GM23338 (cell line): Measurements from ENCODE around the gene FIGNL1. TPM values are rescaled to one million over a fixed set of nuclear protein-coding genes. Genes with fewer than 3 reads are reported as not detected.

Experiments
- ATAC-seq: fragments of 200-7000 bp; cut with Tn5 transposase; 3 replicates; pipeline ENCODE4 v1.9.1; 2020
- DNase-seq: peaks from one replicate; pipeline ENCODE4 v3.0.0-alpha.2; 2015; ENCODE audit warnings: low spot score
- H2AFZ ChIP-seq: fragments of 200-600 bp; sonication (generic); 2 replicates; pipeline ENCODE4 v1.8.0; 2016; ENCODE audit warnings: antibody characterized with exemption, mild to moderate bottlenecking, moderate library complexity
- H3F3A ChIP-seq: fragments of 200-600 bp; sonication (generic); replicated peaks from 2 replicates; pipeline ENCODE4 v1.8.0; 2017; ENCODE audit warnings: antibody characterized with exemption, mixed run types, low read depth
- H3K27ac ChIP-seq: fragments of 200-600 bp; sonication (generic); 2 replicates; pipeline ENCODE4 v1.6.1; 2016; ENCODE audit warnings: low read depth
- H3K27me3 ChIP-seq: fragments of 200-600 bp; sonication (generic); 2 replicates; pipeline ENCODE4 v1.8.0; 2016; ENCODE audit warnings: mild to moderate bottlenecking, mixed run types, moderate library complexity; ENCODE audit not compliant: insufficient read depth
- H3K36me3 ChIP-seq: fragments of 200-600 bp; sonication (generic); 2 replicates; pipeline ENCODE4 v1.8.0; 2016; ENCODE audit warnings: mild to moderate bottlenecking; ENCODE audit not compliant: insufficient read depth
- H3K4me1 ChIP-seq: fragments of 200-600 bp; sonication (generic); 2 replicates; pipeline ENCODE4 v1.8.0; 2016; ENCODE audit warnings: mild to moderate bottlenecking, moderate library complexity; ENCODE audit not compliant: insufficient read depth
- H3K4me2 ChIP-seq: fragments of 200-600 bp; sonication (generic); 2 replicates; pipeline ENCODE4 v1.7.1; 2017; ENCODE audit warnings: mixed run types
- H3K4me3 ChIP-seq: fragments of 200-600 bp; sonication (generic); 2 replicates; pipeline ENCODE4 v1.6.1; 2016; ENCODE audit warnings: mixed run types
- H3K79me2 ChIP-seq: fragments of 200-600 bp; sonication (generic); replicated peaks from 2 replicates; pipeline ENCODE4 v1.8.0; 2017; ENCODE audit warnings: mild to moderate bottlenecking; ENCODE audit not compliant: insufficient read depth
- H3K9me2 ChIP-seq: fragments of 200-600 bp; sonication (generic); 2 replicates; pipeline ENCODE4 v1.8.0; 2017; ENCODE audit not compliant: insufficient read depth
- H4K20me1 ChIP-seq: fragments of 200-600 bp; sonication (generic); replicated peaks from 2 replicates; pipeline ENCODE4 v1.8.0; 2017; ENCODE audit warnings: mild to moderate bottlenecking; ENCODE audit not compliant: insufficient read depth
- H3K27ac Mint-ChIP-seq: 2 replicates; pipeline ENCODE4 v1.8.0; 2020; ENCODE audit warnings: inconsistent platforms, mild to moderate bottlenecking, moderate library complexity, mixed read lengths
- H3K27me3 Mint-ChIP-seq: 3 replicates; pipeline ENCODE4 v1.8.0; 2022; ENCODE audit warnings: low read depth, mild to moderate bottlenecking, moderate library complexity, mixed read lengths, inconsistent platforms; ENCODE audit not compliant: insufficient read depth, poor library complexity
- H3K36me3 Mint-ChIP-seq: 3 replicates; pipeline ENCODE4 v1.8.0; 2021; ENCODE audit warnings: low read depth, mild to moderate bottlenecking, inconsistent platforms, moderate library complexity, mixed read lengths
- H3K4me1 Mint-ChIP-seq: 3 replicates; pipeline ENCODE4 v1.8.0; 2020; ENCODE audit warnings: mild to moderate bottlenecking, inconsistent platforms, mixed read lengths
- H3K4me3 Mint-ChIP-seq: 3 replicates; pipeline ENCODE4 v1.8.0; 2021; ENCODE audit warnings: moderate library complexity, mild to moderate bottlenecking, inconsistent platforms, mixed read lengths
- H3K9me3 Mint-ChIP-seq: 3 replicates; pipeline ENCODE4 v1.8.0; 2020; ENCODE audit warnings: moderate library complexity, mild to moderate bottlenecking, inconsistent platforms, mixed read lengths
- CREB1 ChIP-seq: fragments of 250-450 bp; sonication (Bioruptor Pico); IDR thresholded peaks from 2 replicates; pipeline ENCODE4 v1.5.0; 2020; ENCODE audit warnings: low read depth, mild to moderate bottlenecking, moderate library complexity
- ETS1 ChIP-seq: IDR thresholded peaks from 2 replicates; pipeline ENCODE4 v1.6.1; 2016; ENCODE audit warnings: antibody characterized with exemption
- EZH2 ChIP-seq: fragments of 200-600 bp; sonication (generic); IDR thresholded peaks from one replicate; pipeline ENCODE4 v1.8.0; 2017; ENCODE audit warnings: antibody characterized with exemption, mild to moderate bottlenecking, low read depth; ENCODE audit not compliant: unreplicated experiment
- EZH2phosphoT487 ChIP-seq: fragments of 200-600 bp; sonication (generic); IDR thresholded peaks from one replicate; pipeline ENCODE4 v1.8.1; 2018; ENCODE audit warnings: antibody characterized with exemption; ENCODE audit not compliant: unreplicated experiment
- JUNB ChIP-seq: IDR thresholded peaks from one replicate; pipeline ENCODE4 v1.6.1; 2016; ENCODE audit warnings: antibody characterized with exemption; ENCODE audit not compliant: unreplicated experiment
- POLR2AphosphoS5 ChIP-seq: IDR thresholded peaks from 2 replicates; pipeline ENCODE4 v1.6.1; 2016; ENCODE audit warnings: antibody characterized with exemption, low read depth
- STAT1 ChIP-seq: IDR thresholded peaks from one replicate; pipeline ENCODE4 v1.6.1; 2016; ENCODE audit warnings: antibody characterized with exemption; ENCODE audit not compliant: unreplicated experiment
- ZNF114 ChIP-seq: fragments of 250-450 bp; sonication (Bioruptor Pico); IDR thresholded peaks from 2 replicates; pipeline ENCODE4 v1.5.0; 2020; ENCODE audit warnings: mild to moderate bottlenecking, moderate library complexity
- ZNF462 ChIP-seq: fragments of 250-450 bp; sonication (Bioruptor Pico); IDR thresholded peaks from 2 replicates; pipeline ENCODE4 v1.5.0; 2020; ENCODE audit warnings: mild to moderate bottlenecking, moderate library complexity
- polyA plus RNA-seq: library from polyadenylated mRNA; unstranded; fragments of >200 nt; fragmentation: Nextera tagmentation; extraction: Ambion mirVana; gene quantifications from 2 replicates; pipeline ENCODE4 v1.2.1, GENCODE V29; 2016
- total RNA-seq: library from RNA; depleted of rRNA; stranded (reverse); fragments of >200 nt; shearing (Covaris generic); gene quantifications from 2 replicates; pipeline ENCODE4 v1.2.3, GENCODE V29; 2014
- TF ChIP-seq, protein P1 (sequence below): IDR thresholded peaks from one replicate; pipeline ENCODE4 v1.6.1; 2018; ENCODE audit warnings: antibody characterized with exemption; ENCODE audit not compliant: unreplicated experiment

The FIGNL1 gene
- total and polyA plus RNA-seq, 2 experiments from 2014 or later, result 6.6 to 24.9 TPM

DNA sequence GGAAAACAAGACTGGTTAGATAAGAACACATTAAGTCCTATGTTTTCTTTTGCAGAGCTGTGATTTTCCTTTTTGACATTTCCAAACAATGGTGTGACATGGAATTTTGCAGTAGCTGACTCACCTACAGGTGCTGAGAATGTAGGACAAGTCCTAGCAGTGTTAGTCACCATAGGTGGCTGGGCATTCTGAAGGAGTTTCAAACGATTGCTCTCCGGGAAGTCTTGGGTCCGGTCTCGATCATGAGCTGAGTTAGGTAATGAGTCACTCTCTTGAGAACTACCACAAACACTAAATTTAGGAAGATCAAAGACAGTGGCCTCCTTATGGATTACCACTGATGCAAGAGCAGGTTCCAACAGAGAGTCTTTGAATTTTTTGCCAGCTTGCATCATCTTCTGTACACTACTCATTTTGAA, 3.6 kb downstream of the FIGNL1 start:
- H3K4me2 ChIP-seq, result no peak overlapping the region
- H3K36me3 Mint-ChIP-seq, result peaks cover 12% of the 10 kb centered on the region
- no peak overlapping the region for H3K27ac ChIP-seq
- H3K4me3 Mint-ChIP-seq, result no peak overlapping the region
- H2AFZ ChIP-seq, result no peak overlapping the region
- H3K27me3 ChIP-seq, result peaks cover 11% of the 10 kb centered on the region
- peaks cover 8% of the 10 kb centered on the region for H3K27me3 Mint-ChIP-seq
- no peak overlapping the region for H3K27ac Mint-ChIP-seq
- no peak for DNase-seq
- H3K79me2 ChIP-seq, result no peaks in the 10 kb centered on the region; the same call in 1 of the 2 replicates
- H3F3A ChIP-seq, result peaks cover 5% of the 10 kb centered on the region; the same call in 1 of the 2 replicates
- TF ChIP-seq JUNB (no peak), EZH2 (no peak), ZNF462 (CRISPR knock-in tag) (no peak), ETS1 (no peak), CREB1 (CRISPR knock-in tag) (no peak), POLR2AphosphoS5 (no peak), EZH2phosphoT487 (no peak), STAT1 (no peak), ZNF114 (no peak)
- TF ChIP-seq, protein P1, sequence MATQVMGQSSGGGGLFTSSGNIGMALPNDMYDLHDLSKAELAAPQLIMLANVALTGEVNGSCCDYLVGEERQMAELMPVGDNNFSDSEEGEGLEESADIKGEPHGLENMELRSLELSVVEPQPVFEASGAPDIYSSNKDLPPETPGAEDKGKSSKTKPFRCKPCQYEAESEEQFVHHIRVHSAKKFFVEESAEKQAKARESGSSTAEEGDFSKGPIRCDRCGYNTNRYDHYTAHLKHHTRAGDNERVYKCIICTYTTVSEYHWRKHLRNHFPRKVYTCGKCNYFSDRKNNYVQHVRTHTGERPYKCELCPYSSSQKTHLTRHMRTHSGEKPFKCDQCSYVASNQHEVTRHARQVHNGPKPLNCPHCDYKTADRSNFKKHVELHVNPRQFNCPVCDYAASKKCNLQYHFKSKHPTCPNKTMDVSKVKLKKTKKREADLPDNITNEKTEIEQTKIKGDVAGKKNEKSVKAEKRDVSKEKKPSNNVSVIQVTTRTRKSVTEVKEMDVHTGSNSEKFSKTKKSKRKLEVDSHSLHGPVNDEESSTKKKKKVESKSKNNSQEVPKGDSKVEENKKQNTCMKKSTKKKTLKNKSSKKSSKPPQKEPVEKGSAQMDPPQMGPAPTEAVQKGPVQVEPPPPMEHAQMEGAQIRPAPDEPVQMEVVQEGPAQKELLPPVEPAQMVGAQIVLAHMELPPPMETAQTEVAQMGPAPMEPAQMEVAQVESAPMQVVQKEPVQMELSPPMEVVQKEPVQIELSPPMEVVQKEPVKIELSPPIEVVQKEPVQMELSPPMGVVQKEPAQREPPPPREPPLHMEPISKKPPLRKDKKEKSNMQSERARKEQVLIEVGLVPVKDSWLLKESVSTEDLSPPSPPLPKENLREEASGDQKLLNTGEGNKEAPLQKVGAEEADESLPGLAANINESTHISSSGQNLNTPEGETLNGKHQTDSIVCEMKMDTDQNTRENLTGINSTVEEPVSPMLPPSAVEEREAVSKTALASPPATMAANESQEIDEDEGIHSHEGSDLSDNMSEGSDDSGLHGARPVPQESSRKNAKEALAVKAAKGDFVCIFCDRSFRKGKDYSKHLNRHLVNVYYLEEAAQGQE, result no peak
- H3K9me2 ChIP-seq, result no peaks in the 10 kb centered on the region
- no peak for ATAC-seq
- H3K4me1 Mint-ChIP-seq, result peaks cover 10% of the 10 kb centered on the region; the same call in 2 of the 3 replicates
- no peaks in the 10 kb centered on the region for H3K9me3 Mint-ChIP-seq
- H4K20me1 ChIP-seq, result no peaks in the 10 kb centered on the region
- no peaks in the 10 kb centered on the region for H3K36me3 ChIP-seq
- no peak overlapping the region for H3K4me3 ChIP-seq
- H3K4me1 ChIP-seq, result peaks cover 9% of the 10 kb centered on the region
